Spleen (tissue), 7 donors: ENCODE measurements around the gene ACBD6.

Experiments used
- POLR2AphosphoS5 ChIP-seq, 3 donors: sonication (generic); formaldehyde crosslinking; IDR thresholded peaks; one replicate each; pipeline ENCODE4 v1.5.1; 2017; ENCODE audit warnings: antibody characterized with exemption in 3 of 3
- TF ChIP-seq, protein P1 (sequence below), 11 experiments: fragments of 200-600 bp in 7 of 11; fragments of 450-650 bp in 4 of 11; sonication (generic) in 4 of 11; IDR thresholded peaks in 8 of 11; conservative IDR thresholded peaks in 3 of 11; 1 replicate in 7 of 11; 2 replicates in 4 of 11; pipeline versions ENCODE4 v1.4.0 to v1.8.0; 2016 to 2021; ENCODE audit warnings: antibody characterized with exemption in 11 of 11, inconsistent platforms in 4 of 11, mild to moderate bottlenecking in 1 of 11
- donor health status: DM: no; HTN: no; CAD: no; lungs with moderate emphysema.
- donor health status: DM: no; HTN: no; CAD: no.
- donor health status: DM: no; HTN: no; CAD: no.

DNA sequence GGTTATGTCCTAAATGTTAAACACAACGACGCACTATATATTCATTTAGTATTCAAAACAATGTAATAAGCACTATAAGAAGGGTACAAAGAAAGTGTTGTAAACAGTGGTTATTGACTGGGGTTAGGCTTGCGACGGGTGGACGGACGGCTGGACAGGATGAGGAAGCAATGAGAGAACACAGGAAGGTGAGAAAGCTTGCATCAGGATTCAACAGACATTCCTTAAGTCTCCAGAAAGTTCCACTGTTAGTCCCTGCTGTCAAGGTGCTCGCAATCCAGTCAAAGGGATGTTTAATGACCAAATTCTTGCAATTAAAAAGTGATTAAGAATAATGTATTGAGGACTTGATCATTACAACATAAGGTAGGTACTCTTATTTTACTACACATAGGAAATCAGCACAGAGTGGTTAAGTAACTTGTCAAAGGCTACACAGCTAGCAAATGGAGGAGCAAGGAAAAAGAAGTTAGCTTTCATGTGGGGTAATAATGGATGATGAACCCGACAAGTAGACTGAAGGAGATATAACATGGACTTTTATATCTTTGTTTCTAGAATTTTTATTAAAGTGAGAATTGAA is 994 bp upstream of the ACBD6 start:
- TF ChIP-seq, protein P1, sequence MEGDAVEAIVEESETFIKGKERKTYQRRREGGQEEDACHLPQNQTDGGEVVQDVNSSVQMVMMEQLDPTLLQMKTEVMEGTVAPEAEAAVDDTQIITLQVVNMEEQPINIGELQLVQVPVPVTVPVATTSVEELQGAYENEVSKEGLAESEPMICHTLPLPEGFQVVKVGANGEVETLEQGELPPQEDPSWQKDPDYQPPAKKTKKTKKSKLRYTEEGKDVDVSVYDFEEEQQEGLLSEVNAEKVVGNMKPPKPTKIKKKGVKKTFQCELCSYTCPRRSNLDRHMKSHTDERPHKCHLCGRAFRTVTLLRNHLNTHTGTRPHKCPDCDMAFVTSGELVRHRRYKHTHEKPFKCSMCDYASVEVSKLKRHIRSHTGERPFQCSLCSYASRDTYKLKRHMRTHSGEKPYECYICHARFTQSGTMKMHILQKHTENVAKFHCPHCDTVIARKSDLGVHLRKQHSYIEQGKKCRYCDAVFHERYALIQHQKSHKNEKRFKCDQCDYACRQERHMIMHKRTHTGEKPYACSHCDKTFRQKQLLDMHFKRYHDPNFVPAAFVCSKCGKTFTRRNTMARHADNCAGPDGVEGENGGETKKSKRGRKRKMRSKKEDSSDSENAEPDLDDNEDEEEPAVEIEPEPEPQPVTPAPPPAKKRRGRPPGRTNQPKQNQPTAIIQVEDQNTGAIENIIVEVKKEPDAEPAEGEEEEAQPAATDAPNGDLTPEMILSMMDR (IDR thresholded peaks at IDR 0.05 in 8 of 11, conservative IDR thresholded peaks at IDR 0.05 in 3 of 11) = no peak
- no peak for TF ChIP-seq POLR2AphosphoS5 (IDR thresholded peaks at IDR 0.05)
